Liver (tissue), 2 donors: ENCODE measurements around the gene TWIST2.

Experiments used
- TF ChIP-seq, protein P1 (sequence below): fragments of 150-350 bp; IDR thresholded peaks from 2 replicates; pipeline ENCODE4 v1.5.1; 2017; ENCODE audit warnings: improper control_type of control experiment, low read depth, low read length; ENCODE audit not compliant: missing input control
- TF ChIP-seq, protein P2 (sequence below): IDR thresholded peaks from 2 replicates; pipeline ENCODE4 v1.6.1; 2016; ENCODE audit warnings: antibody characterized with exemption
- donor health status: healthy.

DNA sequence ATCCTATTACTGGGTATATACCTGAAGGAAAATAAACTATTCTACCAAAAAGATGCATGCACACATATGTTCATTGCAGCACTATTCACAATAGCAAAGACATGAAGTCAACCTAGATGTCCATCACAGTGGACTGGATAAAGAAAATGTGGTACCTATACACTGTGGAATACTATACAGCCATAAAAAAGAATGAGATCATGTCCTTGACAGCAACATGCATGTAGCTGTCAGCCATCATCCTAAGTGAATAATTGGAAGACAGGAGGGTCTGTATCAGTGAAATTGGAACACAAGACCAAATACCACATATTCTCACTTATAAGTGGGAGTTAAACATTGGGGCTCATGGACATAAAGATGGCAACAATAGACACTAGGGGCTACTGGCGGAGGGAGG lies 27.7 kb upstream of the TWIST2 start:
- TF ChIP-seq, protein P1, sequence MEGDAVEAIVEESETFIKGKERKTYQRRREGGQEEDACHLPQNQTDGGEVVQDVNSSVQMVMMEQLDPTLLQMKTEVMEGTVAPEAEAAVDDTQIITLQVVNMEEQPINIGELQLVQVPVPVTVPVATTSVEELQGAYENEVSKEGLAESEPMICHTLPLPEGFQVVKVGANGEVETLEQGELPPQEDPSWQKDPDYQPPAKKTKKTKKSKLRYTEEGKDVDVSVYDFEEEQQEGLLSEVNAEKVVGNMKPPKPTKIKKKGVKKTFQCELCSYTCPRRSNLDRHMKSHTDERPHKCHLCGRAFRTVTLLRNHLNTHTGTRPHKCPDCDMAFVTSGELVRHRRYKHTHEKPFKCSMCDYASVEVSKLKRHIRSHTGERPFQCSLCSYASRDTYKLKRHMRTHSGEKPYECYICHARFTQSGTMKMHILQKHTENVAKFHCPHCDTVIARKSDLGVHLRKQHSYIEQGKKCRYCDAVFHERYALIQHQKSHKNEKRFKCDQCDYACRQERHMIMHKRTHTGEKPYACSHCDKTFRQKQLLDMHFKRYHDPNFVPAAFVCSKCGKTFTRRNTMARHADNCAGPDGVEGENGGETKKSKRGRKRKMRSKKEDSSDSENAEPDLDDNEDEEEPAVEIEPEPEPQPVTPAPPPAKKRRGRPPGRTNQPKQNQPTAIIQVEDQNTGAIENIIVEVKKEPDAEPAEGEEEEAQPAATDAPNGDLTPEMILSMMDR, result no peak
- TF ChIP-seq, protein P2, sequence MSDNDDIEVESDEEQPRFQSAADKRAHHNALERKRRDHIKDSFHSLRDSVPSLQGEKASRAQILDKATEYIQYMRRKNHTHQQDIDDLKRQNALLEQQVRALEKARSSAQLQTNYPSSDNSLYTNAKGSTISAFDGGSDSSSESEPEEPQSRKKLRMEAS, result no peak
